Ectodermal cell (in vitro differentiated cells): ENCODE results near the gene DNASE1L1.
A peak's percentile ranks its signal among the peaks of the same experiment; 100 is the strongest.

Experiments
- H3K27ac ChIP-seq: 2 replicates; pipeline ENCODE4 v1.7.0; 2013; ENCODE audit warnings: mild to moderate bottlenecking, low read depth, low read length; ENCODE audit not compliant: insufficient read depth, poor library complexity, severe bottlenecking
- H3K27me3 ChIP-seq: 2 replicates; pipeline ENCODE4 v1.7.0; 2013; ENCODE audit warnings: mild to moderate bottlenecking, low read length; ENCODE audit not compliant: insufficient read depth, control insufficient read depth, poor library complexity, severe bottlenecking
- H3K36me3 ChIP-seq: one replicate; pipeline ENCODE4 v1.7.0; 2013; ENCODE audit warnings: low read length; ENCODE audit not compliant: control insufficient read depth, insufficient read depth
- H3K4me1 ChIP-seq: one replicate; pipeline ENCODE4 v1.7.0; 2013; ENCODE audit warnings: low read length; ENCODE audit not compliant: control insufficient read depth, insufficient read depth
- H3K4me3 ChIP-seq: 2 replicates; pipeline ENCODE4 v1.7.0; 2013; ENCODE audit warnings: low read depth, low read length, control low read depth; ENCODE audit not compliant: insufficient read depth
- H3K9me3 ChIP-seq: 2 replicates; pipeline ENCODE4 v1.7.0; 2013; ENCODE audit warnings: mild to moderate bottlenecking, low read length, moderate library complexity; ENCODE audit not compliant: control insufficient read depth
- WGBS, 2 experiments: methylation state at CpG; one replicate each; pipeline ENCODE4 v1.1.7; 2013; ENCODE audit warnings: missing lambda C conversion rate in 2 of 2; 5-methylcytosine and 5-hydroxymethylcytosine counted together

Gene DNASE1L1

DNA sequence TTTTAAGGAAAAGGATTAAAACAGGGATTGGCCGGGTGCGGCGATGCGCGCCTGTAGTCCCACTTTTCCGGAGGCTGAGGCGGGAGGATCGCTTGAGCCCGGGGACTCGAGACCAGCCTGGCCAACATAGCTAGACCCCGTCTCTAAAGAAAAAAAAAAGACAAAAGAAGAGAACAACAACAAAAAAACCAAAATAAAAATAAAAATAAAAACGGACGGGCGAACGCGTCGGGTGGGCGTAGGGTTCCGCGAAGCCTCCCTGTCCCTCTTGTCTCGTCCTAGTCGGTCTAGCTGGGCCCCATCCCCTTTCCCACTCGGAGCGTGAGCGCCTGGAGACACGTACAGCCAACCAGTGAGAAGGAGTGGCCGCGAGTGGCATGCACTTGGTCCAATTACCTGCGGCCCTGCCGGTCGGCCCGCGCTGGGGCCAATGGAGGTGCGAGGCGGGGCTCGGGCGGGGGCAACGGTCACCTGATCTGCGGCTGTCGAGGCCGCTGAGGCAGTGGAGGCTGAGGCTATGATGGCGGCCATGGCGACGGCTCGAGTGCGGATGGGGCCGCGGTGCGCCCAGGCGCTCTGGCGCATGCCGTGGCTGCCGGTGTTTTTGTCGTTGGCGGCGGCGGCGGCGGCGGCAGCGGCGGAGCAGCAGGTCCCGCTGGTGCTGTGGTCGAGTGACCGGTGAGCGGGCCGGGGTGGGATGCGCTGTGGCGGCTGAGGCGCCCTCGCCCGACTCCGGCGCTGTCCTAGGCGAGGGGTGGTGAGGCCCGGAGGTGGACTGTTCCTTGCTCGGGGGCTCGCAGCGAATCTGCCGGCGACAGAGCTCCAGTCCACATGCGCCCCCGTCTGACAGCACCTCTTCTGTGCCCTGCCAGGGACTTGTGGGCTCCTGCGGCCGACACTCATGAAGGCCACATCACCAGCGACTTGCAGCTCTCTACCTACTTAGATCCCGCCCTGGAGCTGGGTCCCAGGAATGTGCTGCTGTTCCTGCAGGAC is 19.4 kb upstream of the DNASE1L1 start, which contains the start of gene ATP6AP1:
Gene ATP6AP1 (plus strand): TSS at position 502 of the 996 bp plus-strand sequence. CDS start 16 bp downstream, at position 518.
- peak within 1 kb of the TSS; percentile 70 for H3K4me3 ChIP-seq
- no peaks in the 10 kb centered on the region for H3K36me3 ChIP-seq
- WGBS, 2 experiments, result 12% methylated on average over 86 to 87 of the region's 87 CpGs
- no peaks in the 10 kb centered on the region for H3K9me3 ChIP-seq
- no peak within 1 kb of the TSS for H3K27ac ChIP-seq
- no peaks in the 10 kb centered on the region for H3K27me3 ChIP-seq
- H3K4me1 ChIP-seq, result no peaks in the 10 kb centered on the region

DNA sequence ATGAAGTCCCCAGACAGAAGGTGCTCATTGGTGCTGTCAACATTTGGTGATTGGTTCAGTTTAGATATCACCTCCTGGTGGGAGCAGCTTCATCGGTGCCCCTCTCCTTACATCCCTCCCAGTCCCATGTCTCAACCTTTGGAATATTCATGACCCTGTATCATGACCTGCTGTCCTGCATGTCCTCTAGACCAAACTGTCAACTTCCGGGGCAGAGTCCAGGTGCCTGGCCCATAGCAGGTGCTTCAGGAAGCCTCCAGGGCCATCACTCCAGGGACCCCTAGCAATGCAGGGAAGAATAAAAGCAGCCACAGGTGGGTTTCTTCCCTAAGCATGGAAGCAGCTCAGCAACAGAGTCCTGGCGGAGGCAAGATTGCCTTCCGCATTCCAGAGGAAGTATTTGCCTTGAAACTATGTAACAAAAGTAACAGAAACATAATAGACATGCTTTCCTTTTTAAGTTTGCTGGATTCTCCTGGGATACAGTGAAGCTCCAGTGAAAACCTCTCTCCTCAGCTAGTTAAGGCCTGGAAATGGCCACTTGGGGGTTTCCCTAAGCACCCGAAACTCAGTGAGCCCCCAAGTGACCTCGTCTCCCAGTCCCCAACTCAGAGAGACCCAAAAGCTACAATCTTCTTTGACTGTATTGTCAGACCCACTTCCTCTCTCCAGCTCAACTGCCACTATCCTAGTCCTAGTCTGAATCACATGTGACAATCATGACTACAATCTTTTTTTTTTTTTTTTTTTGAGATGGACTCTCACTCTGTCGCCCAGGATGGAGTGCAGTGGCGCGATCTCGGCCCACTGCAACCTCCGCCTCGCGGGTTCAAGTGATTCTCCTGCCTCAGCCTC is 18.1 kb upstream of the DNASE1L1 start:
- 91 to 97% methylated on average over 12 to 13 of the region's 13 CpGs for WGBS, 2 experiments
- no peaks in the 10 kb centered on the region for H3K27me3 ChIP-seq
- no peak overlapping the region for H3K4me3 ChIP-seq
- no peaks in the 10 kb centered on the region for H3K4me1 ChIP-seq
- no peaks in the 10 kb centered on the region for H3K36me3 ChIP-seq
- H3K27ac ChIP-seq, result no peak overlapping the region
- no peaks in the 10 kb centered on the region for H3K9me3 ChIP-seq

DNA sequence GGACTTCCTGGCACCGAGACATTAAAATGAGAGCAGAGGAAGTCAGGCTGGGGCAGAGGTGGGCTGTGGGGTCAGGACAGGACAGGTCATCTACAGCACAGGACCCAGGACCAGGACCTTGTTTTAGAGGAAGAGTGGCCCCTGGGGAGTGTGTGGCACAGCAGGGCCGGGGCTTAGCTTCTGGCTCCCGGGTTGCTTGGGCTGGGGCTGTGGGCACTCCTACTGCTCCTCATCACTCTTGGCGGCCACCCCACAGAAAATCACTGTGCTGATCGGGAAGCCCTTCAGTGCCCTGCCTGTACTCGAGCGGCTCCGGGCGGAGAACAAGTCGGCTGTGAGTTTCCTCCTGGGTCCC is 11.3 kb upstream of the DNASE1L1 start:
- no peak overlapping the region for H3K27ac ChIP-seq
- no peaks in the 10 kb centered on the region for H3K4me1 ChIP-seq
- no peak overlapping the region for H3K4me3 ChIP-seq
- WGBS, 2 experiments, result 96% methylated on average over 10 of the region's 10 CpGs
- H3K27me3 ChIP-seq, result no peaks in the 10 kb centered on the region
- no peaks in the 10 kb centered on the region for H3K9me3 ChIP-seq
- no peaks in the 10 kb centered on the region for H3K36me3 ChIP-seq

DNA sequence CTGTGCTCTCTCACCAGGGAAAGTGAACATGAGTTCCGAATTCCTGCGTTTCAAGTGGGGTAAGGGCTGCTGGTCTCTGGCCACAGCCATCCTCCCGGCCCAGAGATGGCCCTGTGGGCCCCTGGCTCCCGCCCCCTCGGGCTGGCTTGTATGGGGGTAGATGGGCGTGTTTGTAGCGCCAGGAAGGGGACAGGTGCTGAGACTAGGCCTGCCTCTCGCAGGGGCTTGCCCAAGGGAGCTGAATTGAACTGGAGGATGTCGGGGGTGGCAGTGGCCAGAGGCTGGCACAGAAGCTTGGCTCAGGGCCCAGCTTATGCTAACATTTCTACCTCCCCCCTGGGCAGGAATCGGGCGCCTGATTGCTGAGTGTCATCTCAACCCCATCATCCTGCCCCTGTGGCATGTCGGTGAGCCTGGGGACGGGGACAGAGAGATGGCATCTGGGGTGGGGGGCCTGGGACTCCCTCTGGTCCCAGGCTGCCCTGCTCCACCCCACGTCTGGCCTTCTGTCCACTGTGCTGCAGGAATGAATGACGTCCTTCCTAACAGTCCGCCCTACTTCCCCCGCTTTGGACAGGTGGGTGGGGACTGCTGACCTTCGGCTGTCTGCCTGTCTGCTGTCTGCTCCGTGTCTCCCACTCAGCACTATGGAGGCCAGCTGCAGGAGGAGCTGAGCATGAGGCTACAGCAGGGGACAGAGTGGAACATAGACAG is 10.8 kb upstream of the DNASE1L1 start:
- Histone ChIP-seq H3K27me3 (no peaks in the 10 kb centered on the region), H3K9me3 (no peaks in the 10 kb centered on the region), H3K36me3 (no peaks in the 10 kb centered on the region), H3K4me1 (no peaks in the 10 kb centered on the region), H3K4me3 (no peak overlapping the region), H3K27ac (no peak overlapping the region)
- WGBS, 2 experiments, result 94 to 95% methylated on average over 19 of the region's 19 CpGs

DNA sequence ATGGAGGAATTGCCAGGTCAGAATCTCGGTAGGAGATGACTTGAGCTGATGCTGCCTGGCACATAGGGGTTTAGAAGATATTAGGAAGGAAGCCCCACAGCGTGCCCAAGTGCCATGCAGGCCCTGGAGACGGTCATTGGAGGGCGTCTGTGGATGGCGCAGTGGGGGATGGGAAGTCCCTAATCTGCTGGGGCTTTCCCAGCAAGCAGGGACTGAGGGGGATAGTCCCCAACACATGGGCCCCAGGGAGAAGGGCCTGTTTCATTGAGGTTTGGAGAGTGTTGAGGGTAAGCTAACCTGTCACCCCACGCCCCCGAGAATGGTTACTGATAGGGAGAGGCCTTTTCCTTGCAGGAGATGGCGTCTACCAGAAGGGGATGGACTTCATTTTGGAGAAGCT is 10.1 kb upstream of the DNASE1L1 start:
- H3K9me3 ChIP-seq, result no peaks in the 10 kb centered on the region
- no peaks in the 10 kb centered on the region for H3K36me3 ChIP-seq
- no peaks in the 10 kb centered on the region for H3K27me3 ChIP-seq
- H3K4me1 ChIP-seq, result no peaks in the 10 kb centered on the region
- 93 to 95% methylated on average over 8 of the region's 8 CpGs for WGBS, 2 experiments
- H3K27ac ChIP-seq, result no peak overlapping the region
- no peak overlapping the region for H3K4me3 ChIP-seq

DNA sequence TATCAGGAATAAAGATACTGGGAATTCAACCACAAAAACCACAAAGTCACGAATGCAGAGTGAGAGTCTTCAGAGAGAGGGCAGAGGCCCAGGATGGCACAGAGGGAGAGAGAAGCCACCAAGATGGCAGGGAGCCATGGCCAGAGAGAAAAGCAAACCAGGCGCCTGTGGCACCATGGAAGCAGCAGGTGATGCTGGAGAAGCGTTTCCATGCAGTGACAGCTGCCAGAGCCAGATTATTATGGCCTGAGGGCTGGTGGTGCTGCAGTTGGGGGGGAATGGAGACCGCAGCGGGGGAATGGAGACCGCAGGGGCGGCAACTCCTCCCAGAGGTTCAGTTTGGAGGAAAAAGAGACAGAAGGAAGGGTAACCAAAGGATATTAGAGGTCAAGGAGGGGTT is 8.1 kb upstream of the DNASE1L1 start:
- H3K36me3 ChIP-seq, result no peaks in the 10 kb centered on the region
- no peak overlapping the region for H3K4me3 ChIP-seq
- no peaks in the 10 kb centered on the region for H3K27me3 ChIP-seq
- WGBS, 2 experiments, result 90 to 91% methylated on average over 7 of the region's 7 CpGs
- no peak overlapping the region for H3K27ac ChIP-seq
- no peaks in the 10 kb centered on the region for H3K9me3 ChIP-seq
- peaks cover 4% of the 10 kb centered on the region for H3K4me1 ChIP-seq

DNA sequence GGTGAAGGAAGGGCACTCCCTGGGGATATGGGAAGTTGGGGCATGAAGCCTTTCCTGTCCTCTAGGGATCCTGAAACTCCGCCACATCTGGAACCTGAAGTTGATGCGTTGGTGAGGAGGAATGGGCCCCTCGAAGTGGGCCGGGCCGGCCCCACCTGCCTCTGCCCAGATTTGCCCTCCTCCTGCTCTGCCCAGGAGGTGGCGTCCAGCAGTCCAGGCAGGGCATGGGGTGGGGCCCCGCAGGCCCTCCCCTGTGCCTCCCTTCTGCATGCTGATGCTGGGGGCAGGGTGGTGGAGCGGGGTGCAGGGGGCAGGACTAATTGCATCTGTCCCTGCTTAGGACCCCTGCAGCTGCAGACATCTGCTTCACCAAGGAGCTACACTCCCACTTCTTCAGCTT is 4.1 kb upstream of the DNASE1L1 start:
- Histone ChIP-seq H3K4me3 (no peak overlapping the region), H3K9me3 (no peaks in the 10 kb centered on the region)

DNA sequence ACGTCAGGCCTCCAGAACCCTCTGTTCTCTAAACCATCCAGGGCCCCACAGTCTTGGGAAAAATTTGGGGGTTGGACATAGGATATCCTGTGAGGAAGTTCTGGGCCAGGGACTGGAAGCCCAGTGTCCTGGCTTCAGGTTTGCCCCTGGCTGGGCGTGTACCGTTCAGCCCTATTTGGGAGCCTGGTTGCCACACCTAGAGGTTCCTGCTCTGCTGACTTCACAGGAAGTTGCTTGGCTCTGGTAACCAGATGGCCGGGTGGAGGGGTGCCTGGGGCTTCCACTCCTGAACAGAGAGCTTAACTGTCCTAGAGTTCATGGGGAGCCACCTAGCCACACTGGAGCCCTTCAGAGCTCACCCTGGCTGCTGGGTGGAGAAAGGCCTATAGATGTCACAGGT is 3.4 kb upstream of the DNASE1L1 start:
- Histone ChIP-seq H3K36me3 (no peaks in the 10 kb centered on the region), H3K27ac (no peak overlapping the region), H3K9me3 (no peaks in the 10 kb centered on the region), H3K4me3 (peak overlapping the region; percentile 58), H3K27me3 (no peaks in the 10 kb centered on the region), H3K4me1 (peaks cover 4% of the 10 kb centered on the region)
- 69 to 71% methylated on average over 4 of the region's 4 CpGs for WGBS, 2 experiments

More for the DNA sequence above, 4.1 kb upstream of the DNASE1L1 start:
- peaks cover 4% of the 10 kb centered on the region for H3K4me1 ChIP-seq
- 90 to 95% methylated on average over 8 of the region's 8 CpGs for WGBS, 2 experiments
- no peak overlapping the region for H3K27ac ChIP-seq
- H3K27me3 ChIP-seq, result no peaks in the 10 kb centered on the region
- no peaks in the 10 kb centered on the region for H3K36me3 ChIP-seq

DNA sequence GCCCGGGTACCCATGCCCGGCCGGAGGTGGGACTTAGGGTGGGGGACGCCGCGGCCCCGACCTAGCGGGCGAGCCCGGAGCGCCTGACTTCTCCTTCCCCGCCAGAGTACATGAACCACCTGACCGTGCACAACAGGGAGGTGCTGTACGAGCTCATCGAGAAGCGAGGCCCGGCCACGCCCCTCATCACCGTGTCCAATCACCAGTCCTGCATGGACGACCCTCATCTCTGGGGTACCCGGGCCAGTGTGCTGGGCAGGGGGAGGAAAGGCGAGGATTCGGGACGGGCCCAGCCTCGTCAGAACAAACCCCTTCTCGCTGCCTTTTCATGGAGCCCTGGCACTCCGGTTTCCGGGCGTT is 2.9 kb upstream of the DNASE1L1 start:
- peak overlapping the region; percentile 58 for H3K4me3 ChIP-seq
- peaks cover 4% of the 10 kb centered on the region for H3K4me1 ChIP-seq
- H3K27me3 ChIP-seq, result no peaks in the 10 kb centered on the region
- no peaks in the 10 kb centered on the region for H3K9me3 ChIP-seq
- 3 to 5% methylated on average over 29 of the region's 29 CpGs for WGBS, 2 experiments
- H3K27ac ChIP-seq, result no peak overlapping the region
- no peaks in the 10 kb centered on the region for H3K36me3 ChIP-seq
